Endodermal cell (in vitro differentiated cells): ENCODE data around the gene IFI27. TPM values are rescaled to one million over a fixed set of nuclear protein-coding genes. Genes with fewer than 3 reads are reported as not detected.

Experiments used
- DNase-seq: peaks from one replicate; pipeline ENCODE4 v3.0.0-alpha.2; 2017
- H3K27ac ChIP-seq: 2 replicates; pipeline ENCODE4 v1.5.1; 2013; ENCODE audit warnings: mild to moderate bottlenecking, low read depth, low read length, moderate library complexity
- H3K27me3 ChIP-seq: 2 replicates; pipeline ENCODE4 v1.6.1; 2013; ENCODE audit warnings: mild to moderate bottlenecking, low read length, moderate library complexity; ENCODE audit not compliant: insufficient read depth, control insufficient read depth, poor library complexity, severe bottlenecking
- H3K36me3 ChIP-seq: 2 replicates; pipeline ENCODE4 v1.7.0; 2013; ENCODE audit warnings: mild to moderate bottlenecking, low read length, moderate library complexity; ENCODE audit not compliant: control insufficient read depth, insufficient read depth
- H3K4me1 ChIP-seq: one replicate; pipeline ENCODE4 v1.7.0; 2013; ENCODE audit warnings: low read length; ENCODE audit not compliant: control insufficient read depth, insufficient read depth
- H3K4me3 ChIP-seq: 2 replicates; pipeline ENCODE4 v1.5.1; 2013; ENCODE audit warnings: mild to moderate bottlenecking, low read length, moderate library complexity
- H3K9ac ChIP-seq: 2 replicates; pipeline ENCODE4 v1.6.1; 2013; ENCODE audit warnings: mild to moderate bottlenecking, low read length, moderate library complexity; ENCODE audit not compliant: poor library complexity, severe bottlenecking; ENCODE audit errors: extremely low read depth
- H3K9me3 ChIP-seq: 2 replicates; pipeline ENCODE4 v1.6.1; 2013; ENCODE audit warnings: mild to moderate bottlenecking, low read length, moderate library complexity; ENCODE audit not compliant: control insufficient read depth
- H3K27ac Mint-ChIP-seq: 2 replicates; pipeline ENCODE4 v1.8.0; 2020; ENCODE audit warnings: mixed read lengths
- H3K27me3 Mint-ChIP-seq: 2 replicates; pipeline ENCODE4 v1.8.0; 2021; ENCODE audit warnings: mild to moderate bottlenecking, mixed read lengths; ENCODE audit not compliant: insufficient read depth
- H3K36me3 Mint-ChIP-seq: 2 replicates; pipeline ENCODE4 v1.8.0; 2020; ENCODE audit warnings: low read depth, mixed read lengths
- H3K4me1 Mint-ChIP-seq: 2 replicates; pipeline ENCODE4 v1.8.0; 2020; ENCODE audit warnings: mixed read lengths
- H3K4me3 Mint-ChIP-seq: 2 replicates; pipeline ENCODE4 v1.8.0; 2020; ENCODE audit warnings: mild to moderate bottlenecking, moderate library complexity, mixed read lengths
- H3K9me3 Mint-ChIP-seq: 2 replicates; pipeline ENCODE4 v1.8.0; 2020; ENCODE audit warnings: mild to moderate bottlenecking, mixed read lengths
- CTCF ChIP-seq: fragments of 200-600 bp; sonication (generic); conservative IDR thresholded peaks from 2 replicates; pipeline ENCODE4 v1.5.0; 2021; ENCODE audit warnings: antibody characterized with exemption, mild to moderate bottlenecking
- WGBS, 2 experiments: methylation state at CpG; one replicate each; pipeline versions ENCODE4 v1.1.5 to v1.1.7; 2013; ENCODE audit warnings: missing lambda C conversion rate in 2 of 2, mixed read lengths in 1 of 2; ENCODE audit not compliant: insufficient coverage in 1 of 2, insufficient read length in 1 of 2; 5-methylcytosine and 5-hydroxymethylcytosine counted together
- total RNA-seq, 2 donors: library from RNA; stranded (reverse); fragmentation: NEBNext Ultra II Directional in 1 of 2; extraction: Animal tissue kit (Norgen Biotek cat#: 25700) in 1 of 2; gene quantifications; 2 replicates in 1 of 2; 3 replicates in 1 of 2; pipeline ENCODE4 v1.2.1, GENCODE V29; 2021

The IFI27 gene
- total RNA-seq, 2 donors from 2014 or later: 1.9 to 9.0 TPM

GRCh38 chr14:94135476-94135875 is 24.9 kb downstream of the IFI27 start:
- Histone ChIP-seq H3K9me3 (peaks cover 15% of the 10 kb centered on the region), H3K4me3 (peak overlapping the region; percentile 5), H3K27me3 (no peaks in the 10 kb centered on the region), H3K27ac (no peak overlapping the region), H3K4me1 (peaks cover 4% of the 10 kb centered on the region), H3K36me3 (no peaks in the 10 kb centered on the region), H3K9ac (no peak overlapping the region)
- Mint-ChIP-seq H3K27me3 (no peaks in the 10 kb centered on the region), H3K4me3 (no peak overlapping the region), H3K4me1 (peaks cover 4% of the 10 kb centered on the region), H3K9me3 (peaks cover 15% of the 10 kb centered on the region), H3K27ac (no peak overlapping the region), H3K36me3 (no peaks in the 10 kb centered on the region)
- DNase-seq: no peak
- 40 to 63% methylated on average over 2 to 4 of the region's 4 CpGs for WGBS, 2 experiments
- TF ChIP-seq CTCF: no peak

GRCh38 chr14:94136575-94137331 is 26.2 kb downstream of the IFI27 start:
- H3K4me3 ChIP-seq: peak overlapping the region; percentile 5
- H3K36me3 ChIP-seq: no peaks in the 10 kb centered on the region
- H3K27ac ChIP-seq: no peak overlapping the region
- H3K9me3 Mint-ChIP-seq: peaks cover 15% of the 10 kb centered on the region
- peaks cover 4% of the 10 kb centered on the region for H3K4me1 Mint-ChIP-seq
- H3K4me3 Mint-ChIP-seq: no peak overlapping the region
- peak; percentile 96 for DNase-seq
- peak; percentile 97 for TF ChIP-seq CTCF
- H3K9ac ChIP-seq: no peak overlapping the region
- no peak overlapping the region for H3K27ac Mint-ChIP-seq
- 40% methylated on average over 15 to 18 of the region's 18 CpGs for WGBS, 2 experiments
- no peaks in the 10 kb centered on the region for H3K27me3 ChIP-seq
- H3K9me3 ChIP-seq: peaks cover 15% of the 10 kb centered on the region
- H3K36me3 Mint-ChIP-seq: no peaks in the 10 kb centered on the region
- peaks cover 4% of the 10 kb centered on the region for H3K4me1 ChIP-seq
- H3K27me3 Mint-ChIP-seq: no peaks in the 10 kb centered on the region

GRCh38 chr14:94138251-94138650 is 27.7 kb downstream of the IFI27 start:
- peaks cover 4% of the 10 kb centered on the region for H3K4me1 ChIP-seq
- no peak overlapping the region for H3K27ac Mint-ChIP-seq
- H3K27me3 ChIP-seq: no peaks in the 10 kb centered on the region
- H3K9me3 ChIP-seq: peaks cover 15% of the 10 kb centered on the region
- peaks cover 4% of the 10 kb centered on the region for H3K4me1 Mint-ChIP-seq
- WGBS, 2 experiments: 92 to 100% methylated on average over 6 to 9 of the region's 9 CpGs
- no peak overlapping the region for H3K4me3 ChIP-seq
- H3K36me3 Mint-ChIP-seq: no peaks in the 10 kb centered on the region
- no peak overlapping the region for H3K27ac ChIP-seq
- no peaks in the 10 kb centered on the region for H3K27me3 Mint-ChIP-seq
- no peaks in the 10 kb centered on the region for H3K36me3 ChIP-seq
- DNase-seq: no peak
- H3K9me3 Mint-ChIP-seq: peaks cover 15% of the 10 kb centered on the region
- H3K9ac ChIP-seq: no peak overlapping the region
- no peak for TF ChIP-seq CTCF
- H3K4me3 Mint-ChIP-seq: no peak overlapping the region
